Right ventricle myocardium inferior (tissue), 1 donor: ENCODE results near the gene BAIAP2. TPM values are rescaled to one million over a fixed set of nuclear protein-coding genes. Genes with fewer than 3 reads are reported as not detected.
A peak's percentile ranks its signal among the peaks of the same experiment; 100 is the strongest.

Source experiments
- ATAC-seq: fragments of 200-7000 bp; cut with Tn5 transposase; one replicate; pipeline ENCODE4 v1.9.1; 2020; ENCODE audit warnings: mild to moderate bottlenecking, moderate library complexity
- DNase-seq: peaks from one replicate; pipeline ENCODE4 v3.0.0; 2021; ENCODE audit errors: missing footprints
- intact Hi-C: fragments of 100-400 bp; cut with DNase I; formaldehyde crosslinking; loops from one replicate; pipeline ENCODE4 v1.11.0; 2022
- total RNA-seq: library from RNA; stranded (reverse); fragmentation: NEBNext Ultra II Directional; extraction: Animal tissue kit (Norgen Biotek cat#: 25700); gene quantifications from one replicate; pipeline ENCODE4 v1.2.1, GENCODE V29; 2021
- donor health status: DM: no; HTN: yes; CAD: no; lungs with severe emphysema.

BAIAP2 gene
- total RNA-seq, 1 donor from 2014 or later, result 32.1 TPM

DNA sequence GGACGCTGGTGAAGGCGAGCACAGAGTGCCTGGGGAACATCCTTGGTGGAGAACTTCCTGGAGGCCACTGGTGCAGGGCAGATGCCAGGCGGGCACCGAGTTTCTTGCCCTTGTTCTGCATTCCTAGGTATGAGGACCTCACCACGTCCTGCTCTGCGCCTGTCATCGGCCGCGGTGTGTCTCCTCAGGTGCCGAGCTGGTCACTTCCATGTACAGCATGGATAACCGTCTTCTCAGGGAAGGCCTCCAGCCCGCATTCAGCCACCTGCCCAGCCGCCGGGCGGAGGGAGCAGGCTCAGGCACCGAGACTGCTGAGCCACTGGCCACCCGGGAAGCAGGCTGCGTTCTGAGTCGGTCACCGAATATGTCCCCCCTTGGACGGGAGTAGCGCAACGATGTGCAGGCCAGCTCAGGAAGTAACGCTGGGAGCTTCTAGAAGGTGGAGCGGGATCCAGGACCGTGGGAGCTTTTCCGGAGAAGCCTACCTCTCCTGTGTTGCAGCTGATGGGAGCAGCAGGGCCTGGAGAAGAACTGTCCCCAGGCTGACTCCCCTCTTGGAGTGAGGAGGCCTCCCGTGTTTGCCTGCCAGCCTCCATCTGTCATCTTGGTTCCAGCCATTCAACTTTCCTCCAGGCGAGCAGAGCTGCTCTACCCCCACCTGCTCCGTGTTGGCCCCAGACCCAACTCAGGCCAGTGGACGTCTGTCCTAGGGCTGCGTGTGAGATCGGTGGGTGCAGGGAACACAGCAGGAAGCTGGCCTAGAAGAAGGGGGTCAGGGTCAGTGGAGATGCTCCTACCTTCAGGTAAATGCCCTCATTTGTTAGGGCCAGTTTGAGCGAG lies 2.1 kb upstream of the BAIAP2 start:
- DNase-seq, result peak; percentile 59
- ATAC-seq, result no peak
- intact Hi-C loops, result loop anchor here (5.0 kb wide), 1 partner anchor 204 kb away; the partner anchor contains the start of genes NDUFAF8 and TEPSIN

DNA sequence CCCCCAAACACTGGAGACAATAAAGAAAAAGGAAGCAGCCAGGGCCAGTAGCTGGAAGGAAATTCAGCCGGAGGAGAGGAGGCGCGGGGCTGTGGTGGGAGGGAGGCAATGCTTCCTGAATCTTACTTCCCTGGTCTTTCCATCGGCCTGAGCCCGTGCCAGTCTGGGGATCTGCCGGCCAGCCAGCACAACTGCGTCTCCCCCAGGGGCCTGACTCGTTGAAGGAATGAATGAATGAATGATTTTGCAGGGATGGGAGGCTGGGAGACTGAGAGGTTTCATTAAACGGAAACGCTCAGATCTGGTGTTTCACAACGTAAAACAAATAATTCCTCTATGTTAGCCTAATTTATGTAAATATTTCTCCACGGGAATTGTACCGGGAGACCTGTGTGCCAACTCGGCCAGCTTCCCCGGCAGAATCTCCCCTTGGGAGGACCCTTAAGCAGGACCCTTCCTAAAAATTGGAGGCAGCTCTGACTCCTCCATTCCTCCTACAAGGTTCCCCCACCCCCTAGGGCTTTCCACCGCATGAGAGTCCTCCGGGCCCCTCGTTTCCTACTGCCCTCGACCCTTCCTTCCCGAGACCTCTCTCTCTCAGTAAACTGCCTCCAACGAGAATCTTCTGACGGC lies 1.3 kb upstream of the BAIAP2 start:
- ATAC-seq, result no peak
- DNase-seq, result peak; percentile 75
- intact Hi-C loops, result loop anchor here (2.0 to 5.0 kb wide), 2 partner anchors 49 to 204 kb away; partner anchors contain the start of genes NDUFAF8 and TEPSIN

DNA sequence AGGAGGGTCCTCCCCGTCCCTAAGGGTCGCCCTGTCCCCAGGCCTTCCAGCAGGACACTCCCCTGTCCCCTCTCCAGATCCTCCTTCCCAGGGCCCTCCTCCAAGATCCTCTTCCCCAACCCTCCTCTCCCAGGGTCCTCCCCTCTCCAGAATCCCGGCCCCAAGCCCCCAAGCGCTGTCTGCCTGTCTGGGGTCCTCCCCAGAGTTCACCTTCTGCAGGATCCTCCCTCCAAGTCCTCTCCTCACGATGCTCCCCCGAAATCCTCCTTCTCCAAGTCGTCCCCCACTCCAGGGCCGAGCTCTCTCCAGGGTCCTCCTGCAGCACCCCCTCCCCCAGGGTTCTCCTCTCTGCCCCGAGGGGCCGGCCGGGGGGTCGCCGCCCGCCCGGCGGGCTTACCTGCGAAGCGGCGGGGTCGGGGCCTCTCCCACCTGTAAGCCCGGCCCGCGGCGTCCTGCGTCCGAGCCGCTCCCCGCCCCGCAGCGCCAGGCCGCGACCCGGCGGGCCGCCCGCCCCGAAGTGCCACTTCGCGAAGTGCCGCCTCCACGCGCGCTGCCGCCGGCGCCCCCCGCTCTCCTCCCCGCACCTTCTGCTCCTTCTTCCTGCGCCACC lies 678 bp upstream of the BAIAP2 start:
- DNase-seq (peak; percentile 77), ATAC-seq (peak; percentile 1)
- intact Hi-C loops, result loop anchor here (2.0 to 5.0 kb wide), 2 partner anchors 49 to 203 kb away; partner anchors contain the start of genes NDUFAF8 and TEPSIN

DNA sequence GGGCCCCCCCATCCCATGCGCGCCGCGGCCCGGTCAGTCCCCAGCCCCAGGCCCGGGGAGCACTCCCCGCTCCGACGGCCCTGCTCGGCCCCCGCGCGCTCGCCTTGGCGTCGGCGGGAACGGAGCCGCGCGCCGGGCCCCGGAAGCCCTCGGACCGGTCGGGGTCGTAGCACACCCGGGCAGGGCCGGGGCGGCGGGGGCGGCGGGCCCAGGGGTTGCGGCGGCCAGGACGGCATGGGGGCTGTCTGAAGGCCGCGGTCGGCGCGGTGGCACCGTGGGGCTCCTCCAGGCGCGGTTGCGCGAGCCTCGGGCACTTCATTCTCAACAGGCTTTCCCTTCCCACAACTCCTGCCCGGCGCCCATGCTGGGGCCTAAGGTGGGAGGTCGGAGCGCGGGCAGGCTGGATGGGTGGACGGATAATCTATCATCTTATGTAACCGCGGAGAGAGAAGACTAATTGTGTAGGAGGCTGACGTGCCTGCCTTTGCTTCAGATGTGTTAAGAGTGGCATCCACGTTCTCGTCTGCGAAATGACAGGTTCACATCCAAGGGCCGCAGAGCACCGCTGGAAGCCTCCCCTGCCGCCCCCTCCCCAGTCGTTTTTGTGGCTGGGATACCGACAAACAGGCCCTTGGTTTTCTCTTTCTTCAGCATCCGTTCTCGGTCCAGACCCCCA lies 708 bp downstream of the BAIAP2 start:
- intact Hi-C loops, result loop anchor here (2.0 kb wide), 1 partner anchor 47 kb away; no protein-coding TSS in a partner anchor
- no peak for ATAC-seq
- DNase-seq, result no peak

DNA sequence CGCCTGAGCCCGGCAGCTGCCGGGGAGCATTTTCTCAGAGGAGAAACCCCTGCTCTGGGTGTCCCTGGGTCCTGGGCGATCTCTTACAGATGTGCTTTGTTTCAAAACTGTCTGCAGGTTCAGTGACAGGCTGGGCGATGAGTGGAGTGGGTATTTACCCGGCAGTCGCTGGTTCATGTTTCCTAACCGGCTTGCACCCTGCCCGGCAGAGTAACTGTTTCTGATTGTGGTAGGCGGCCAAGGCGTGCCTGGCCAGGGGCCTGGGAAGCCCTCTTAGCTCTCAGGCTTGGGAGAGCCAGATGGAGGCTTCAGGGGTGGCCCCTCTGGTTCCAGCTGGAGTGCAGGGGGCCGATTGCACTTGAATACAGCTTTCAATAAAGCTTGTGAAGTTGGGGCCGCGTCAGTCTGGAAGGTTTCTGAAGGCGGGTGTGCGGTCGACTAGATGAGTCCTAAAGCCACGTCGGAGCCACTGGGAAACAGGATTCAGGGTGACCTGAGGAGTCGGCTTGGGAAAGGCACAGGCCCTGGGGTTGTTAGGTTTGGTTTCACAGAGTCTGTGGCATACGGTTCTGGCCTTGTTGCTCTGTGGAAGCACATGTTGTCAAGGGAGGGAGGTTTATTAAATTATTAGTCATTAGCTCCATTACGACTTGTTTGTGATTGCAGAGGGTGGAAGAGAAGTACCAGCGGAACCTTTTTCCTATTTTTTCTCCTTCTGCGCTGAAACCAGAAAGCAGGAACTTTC lies 1.4 kb downstream of the BAIAP2 start:
- peak; percentile 63 for DNase-seq
- no peak for ATAC-seq
- intact Hi-C loops, result no loop called here

DNA sequence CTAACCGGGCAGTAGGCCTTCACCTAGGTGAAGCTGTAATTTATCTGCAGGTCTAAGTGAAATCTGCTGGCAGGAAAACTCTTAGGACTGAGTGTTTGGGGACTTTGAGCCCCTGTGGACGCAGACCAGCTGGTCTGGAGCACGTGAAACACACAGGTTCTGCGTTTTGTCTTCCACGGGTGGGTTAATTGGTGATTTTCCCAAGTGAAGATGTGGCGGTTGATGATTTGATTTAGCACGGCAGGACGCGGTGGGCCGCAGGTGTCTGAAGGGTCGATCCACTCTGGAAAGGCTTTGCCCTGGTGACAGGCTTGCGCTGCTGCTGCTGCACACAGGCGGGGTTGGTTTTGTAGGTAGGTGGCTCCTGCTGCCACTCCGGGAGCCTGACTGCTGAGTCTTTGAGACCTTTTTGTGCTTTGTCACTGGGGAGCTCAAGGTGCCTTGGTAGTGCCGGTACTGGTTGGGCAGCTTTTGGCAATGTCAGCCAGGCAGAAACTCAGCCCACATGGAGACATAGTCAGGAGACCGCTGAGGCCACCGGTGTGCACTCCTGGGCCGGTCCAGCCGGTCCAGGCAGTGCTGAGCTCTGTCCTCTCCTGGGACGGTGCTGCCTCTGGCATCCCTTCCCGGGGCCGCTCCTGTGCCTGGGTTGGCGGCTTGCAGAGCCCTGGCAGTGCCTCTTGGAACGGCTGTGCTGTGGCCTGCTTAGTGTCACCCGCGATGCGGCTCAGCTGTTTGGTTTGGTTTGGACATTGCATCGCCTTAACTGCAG lies 2.3 kb downstream of the BAIAP2 start:
- peak; percentile 78 for ATAC-seq
- intact Hi-C loops, result no loop called here
- DNase-seq, result peak; percentile 85

DNA sequence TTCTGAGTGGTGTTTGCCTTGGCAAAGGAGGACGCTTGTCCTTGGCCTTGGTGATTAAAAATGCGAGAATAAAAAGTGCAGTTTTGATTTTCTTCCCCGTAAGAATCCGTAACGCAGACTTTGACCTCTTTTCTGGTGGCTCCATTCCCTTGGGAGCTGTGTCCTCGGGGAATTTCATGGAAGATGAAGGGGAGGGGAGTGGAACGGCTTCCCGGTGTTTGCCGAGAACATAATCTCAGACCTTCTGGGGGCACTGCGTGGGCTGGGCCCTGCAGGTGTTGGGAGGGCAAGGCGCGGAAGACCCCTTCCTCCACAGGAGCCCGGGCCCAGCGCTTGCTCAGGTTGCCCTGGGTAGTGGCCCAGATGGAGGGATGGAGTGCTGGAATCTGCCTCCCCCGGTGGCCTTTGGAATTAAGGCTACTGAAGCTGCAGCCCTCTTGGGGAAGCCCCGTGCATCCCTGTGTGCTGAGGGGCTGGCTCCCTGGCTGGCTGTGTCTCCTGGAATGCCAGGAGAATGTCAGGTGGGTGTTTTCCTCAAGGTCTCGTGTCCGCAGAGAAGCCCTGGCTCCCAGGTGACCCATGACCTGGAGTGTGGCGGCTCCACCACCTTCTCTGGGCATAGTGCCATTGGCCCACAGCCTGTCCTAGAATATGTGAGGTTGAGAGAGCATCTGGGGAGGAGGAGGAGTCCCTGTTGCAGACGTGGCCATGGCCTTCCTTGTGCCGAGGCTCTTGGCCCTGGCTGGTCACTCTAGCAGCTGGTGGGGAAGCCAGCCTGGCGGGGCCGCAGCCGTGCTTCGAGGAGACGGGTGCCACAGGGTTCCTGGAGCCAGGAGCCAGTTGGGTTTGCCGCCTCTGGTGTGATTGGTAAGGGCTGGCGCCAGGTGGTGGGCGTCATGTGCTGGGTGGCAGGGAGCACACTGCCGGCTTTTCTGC lies 3.1 kb downstream of the BAIAP2 start:
- intact Hi-C loops, result no loop called here
- peak; percentile 77 for DNase-seq
- ATAC-seq, result no peak

DNA sequence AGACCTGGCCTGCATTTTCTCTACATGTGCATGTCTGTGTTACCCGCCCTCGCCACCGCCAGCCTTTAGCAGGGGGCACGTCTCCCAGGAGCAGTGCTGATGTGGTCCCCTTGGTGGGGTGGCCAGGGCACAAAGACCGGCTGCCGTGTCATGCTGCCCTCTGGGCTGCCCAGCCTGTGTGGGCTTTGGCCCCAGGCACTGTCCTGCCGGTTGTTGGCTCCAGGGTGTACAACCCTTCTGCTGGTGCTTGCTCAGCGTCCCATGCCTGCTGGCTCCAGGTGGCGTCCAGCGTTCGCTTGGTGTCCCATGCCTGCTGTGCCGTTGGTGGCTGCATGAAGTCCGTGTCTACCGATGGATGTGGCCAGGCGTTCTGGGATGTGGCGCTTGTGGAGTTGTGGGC lies 4.1 kb downstream of the BAIAP2 start:
- intact Hi-C loops, result no loop called here
- no peak for ATAC-seq
- DNase-seq, result peak; percentile 60

DNA sequence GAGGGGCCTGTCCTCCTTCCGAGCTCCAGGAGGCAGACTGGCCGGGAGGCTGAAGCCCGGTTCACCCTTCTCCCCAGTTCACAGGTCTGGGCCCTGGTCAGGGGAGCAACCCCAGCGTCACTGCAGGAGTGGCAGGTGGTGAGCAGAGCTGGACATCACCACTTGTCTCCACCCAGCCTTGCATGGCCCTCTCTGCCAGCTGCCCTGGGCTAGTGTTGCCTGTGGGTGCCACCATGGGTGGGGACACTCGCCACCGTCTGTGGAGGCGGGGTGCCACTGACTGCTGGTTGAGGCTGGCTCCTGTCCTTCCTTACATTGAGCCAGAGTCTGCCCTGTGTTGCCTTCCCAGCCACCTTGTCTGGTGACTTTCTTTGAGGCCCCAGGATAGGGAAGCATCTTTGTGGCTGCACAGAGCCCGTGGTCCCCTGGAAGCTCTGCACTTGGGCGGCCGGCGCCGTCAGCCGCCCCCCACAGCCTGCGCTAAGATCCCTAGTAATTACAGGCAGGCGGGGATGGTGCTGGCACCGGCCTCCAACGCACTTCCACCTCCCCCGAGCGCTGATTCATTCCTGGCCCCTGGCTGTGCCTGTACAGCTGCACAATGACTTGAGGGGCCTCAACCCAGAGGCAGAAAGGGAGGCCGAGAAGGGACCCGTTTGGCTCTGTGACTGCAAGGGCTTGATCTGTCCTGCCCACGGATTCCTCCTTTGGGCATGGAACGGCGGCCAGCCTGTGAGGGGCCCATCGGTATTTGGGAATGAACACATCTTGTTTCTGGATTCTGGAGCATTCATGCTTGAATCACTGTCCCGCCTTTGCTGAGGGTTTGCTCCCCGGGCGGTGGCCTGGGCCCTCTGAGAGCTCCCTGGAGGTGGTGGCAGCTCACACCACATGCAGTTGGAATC lies 5.2 kb downstream of the BAIAP2 start:
- ATAC-seq (no peak), DNase-seq (no peak)
- intact Hi-C loops, result no loop called here

DNA sequence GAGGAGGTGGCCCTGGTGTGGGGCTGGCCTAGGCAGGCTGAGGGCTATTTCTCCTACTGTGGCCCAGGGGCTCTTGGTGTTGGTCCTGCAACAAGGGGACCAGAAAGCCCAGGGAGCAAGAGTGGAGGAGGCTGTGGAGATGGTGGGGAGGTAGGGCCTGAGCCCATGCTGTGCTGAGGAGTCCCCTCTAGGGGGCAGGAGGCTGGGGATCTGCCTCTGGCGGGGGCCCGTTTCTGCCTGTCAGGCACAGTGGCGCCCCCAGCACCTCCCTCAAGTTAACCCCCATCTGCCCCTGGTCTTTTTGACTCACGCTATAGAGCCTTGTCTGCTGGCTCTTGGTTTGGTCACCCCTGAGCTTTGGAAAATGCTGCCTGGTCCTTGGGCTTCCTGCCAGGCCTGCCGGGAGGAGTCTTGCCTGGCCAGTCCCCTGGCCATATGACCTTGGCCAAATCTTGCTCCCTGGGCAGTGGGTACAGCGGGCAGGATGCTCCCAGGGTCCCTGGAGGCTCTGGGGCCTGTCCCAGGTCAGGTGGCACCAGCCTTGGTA lies 5.9 kb downstream of the BAIAP2 start:
- intact Hi-C loops, result no loop called here
- ATAC-seq (no peak), DNase-seq (no peak)

DNA sequence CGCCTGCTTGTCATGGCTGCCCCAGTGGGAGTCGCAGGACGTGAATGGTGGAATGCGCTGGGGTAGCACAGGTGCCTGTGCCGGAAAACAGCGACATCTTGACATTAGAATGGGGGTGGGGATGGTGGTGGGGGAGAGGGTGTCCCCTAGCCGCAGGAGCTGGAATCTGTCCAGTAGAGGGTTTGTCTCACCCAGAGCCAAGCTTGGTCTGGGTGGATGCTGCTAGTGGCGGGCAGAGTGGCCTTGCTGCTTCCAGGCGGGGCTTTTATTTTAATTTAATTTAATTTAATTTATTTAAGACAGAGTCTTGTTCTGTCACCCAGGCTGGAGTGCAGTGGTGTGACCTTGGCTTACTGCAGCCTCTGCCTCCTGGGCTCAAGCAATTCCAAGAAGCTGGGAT lies 7.7 kb downstream of the BAIAP2 start:
- intact Hi-C loops, result no loop called here
- DNase-seq (no peak), ATAC-seq (no peak)

DNA sequence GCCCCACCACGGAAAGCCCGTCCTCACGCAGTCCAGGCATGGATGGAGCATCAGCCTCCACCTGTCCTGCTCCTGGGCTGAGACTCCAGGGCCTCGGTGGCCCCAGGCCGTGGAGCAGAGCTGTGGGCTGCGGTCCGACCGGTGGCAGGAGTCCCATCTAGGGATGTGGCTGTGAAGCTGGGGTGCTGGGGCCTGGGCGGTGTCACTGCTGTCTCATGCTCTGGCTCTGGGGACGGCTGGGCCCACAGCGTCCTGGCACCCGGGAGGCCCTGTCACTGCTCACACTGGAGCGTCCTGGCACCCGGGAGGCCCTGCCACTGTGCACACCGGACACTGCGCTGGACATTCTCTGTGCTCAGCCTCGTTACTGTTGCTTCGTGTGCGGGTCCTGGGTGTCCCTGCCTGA lies 8.4 kb downstream of the BAIAP2 start:
- ATAC-seq (no peak), DNase-seq (no peak)
- intact Hi-C loops, result no loop called here

DNA sequence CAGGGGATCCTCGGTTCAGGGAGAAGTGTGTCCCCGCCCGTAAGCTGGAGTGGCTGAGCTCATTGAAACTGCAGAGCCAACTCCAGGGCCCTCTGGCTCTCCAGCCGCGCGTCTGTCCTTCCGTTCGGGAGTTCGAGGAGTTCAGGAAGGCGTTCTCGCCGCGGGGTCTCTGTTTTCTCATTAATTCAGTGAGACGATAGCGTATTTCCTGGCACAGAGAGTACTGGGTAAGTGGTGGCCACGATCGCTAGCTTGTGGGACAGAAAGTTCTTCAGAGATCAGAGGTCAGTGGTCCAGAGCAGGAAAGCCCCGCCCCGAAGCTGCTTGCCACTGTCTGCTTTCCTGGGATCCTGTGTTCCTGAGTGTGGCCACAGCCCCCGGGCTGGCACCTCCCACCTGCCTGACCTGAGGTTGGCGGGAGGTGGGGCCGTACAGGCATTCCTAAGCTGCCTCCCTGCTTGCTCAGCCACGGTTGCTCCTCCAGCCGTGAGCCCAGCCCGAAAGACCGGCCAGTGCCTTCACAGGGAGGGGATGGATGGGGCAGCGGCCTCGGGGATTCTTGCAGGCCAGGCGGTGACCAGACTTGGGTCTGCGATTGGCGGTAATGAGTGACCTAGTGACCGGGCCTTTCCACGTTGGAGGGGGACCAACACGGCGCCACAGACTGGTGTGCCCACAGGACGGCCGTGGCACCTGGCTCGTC lies 8.9 kb downstream of the BAIAP2 start:
- DNase-seq (no peak), ATAC-seq (no peak)
- intact Hi-C loops, result no loop called here

DNA sequence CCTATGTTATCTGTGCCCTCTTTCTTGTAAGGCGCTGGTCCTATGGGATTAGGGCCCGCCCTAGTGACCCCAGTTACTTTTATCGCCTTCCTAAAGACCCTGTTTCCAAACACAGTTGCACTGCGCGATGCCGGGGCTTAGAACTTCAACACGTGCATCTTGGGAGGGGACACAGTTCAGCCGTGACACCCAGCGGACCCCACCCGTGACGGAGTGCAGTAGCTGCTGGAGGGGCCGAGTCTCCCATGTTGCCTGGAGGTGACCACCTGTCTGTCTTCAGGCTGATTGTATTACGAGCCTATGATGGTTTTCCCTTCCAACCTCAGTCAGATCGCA lies 9.4 kb downstream of the BAIAP2 start:
- ATAC-seq, result no peak
- DNase-seq, result no peak
- intact Hi-C loops, result no loop called here
